Raji (cell line): ENCODE measurements around the gene CABLES2.

Source experiments
- POLR2A ChIP-seq: IDR thresholded peaks from 2 replicates; pipeline ENCODE4 v1.6.1; 2011; ENCODE audit warnings: low read depth, low read length, control low read depth; ENCODE audit not compliant: insufficient read depth

The CABLES2 gene

DNA sequence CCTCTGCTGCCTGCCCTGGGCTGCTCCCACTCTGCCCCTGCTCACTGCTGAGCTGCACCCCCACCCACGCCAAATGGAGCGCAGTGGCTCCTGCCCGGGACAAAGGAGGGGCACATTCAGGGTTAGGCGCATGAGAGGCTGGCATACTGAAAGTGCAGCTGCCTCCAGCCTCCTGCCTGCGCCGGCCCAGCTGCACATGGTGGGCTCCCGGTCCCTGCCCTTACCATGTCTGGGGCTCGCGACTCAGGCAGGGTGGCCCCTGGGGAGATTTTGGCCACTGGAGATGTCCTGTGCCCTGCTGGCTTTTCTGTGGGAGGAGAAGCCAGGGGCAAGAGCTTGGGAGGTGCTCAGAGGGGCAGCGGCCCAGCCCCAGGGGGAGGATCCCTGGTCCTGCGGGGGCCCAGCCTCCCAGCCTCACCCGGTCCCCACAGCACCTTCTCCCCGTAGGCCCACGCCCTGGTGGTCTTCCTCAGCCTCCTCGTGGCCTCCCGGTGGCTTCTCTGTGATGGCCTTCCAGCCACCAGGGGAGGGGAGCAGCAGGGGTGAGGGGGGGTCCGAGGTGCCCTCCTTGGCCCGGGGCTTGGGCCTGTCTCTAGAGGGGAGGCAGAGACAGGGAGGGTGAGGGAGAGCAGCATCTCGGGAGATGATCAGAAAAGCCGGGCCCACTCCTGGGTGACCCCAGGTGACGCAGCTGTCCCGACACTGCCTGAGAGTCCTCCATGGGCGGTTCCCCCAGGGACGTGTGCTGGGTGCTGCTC lies 8.4 kb upstream of the CABLES2 start:
- no peak for TF ChIP-seq POLR2A

DNA sequence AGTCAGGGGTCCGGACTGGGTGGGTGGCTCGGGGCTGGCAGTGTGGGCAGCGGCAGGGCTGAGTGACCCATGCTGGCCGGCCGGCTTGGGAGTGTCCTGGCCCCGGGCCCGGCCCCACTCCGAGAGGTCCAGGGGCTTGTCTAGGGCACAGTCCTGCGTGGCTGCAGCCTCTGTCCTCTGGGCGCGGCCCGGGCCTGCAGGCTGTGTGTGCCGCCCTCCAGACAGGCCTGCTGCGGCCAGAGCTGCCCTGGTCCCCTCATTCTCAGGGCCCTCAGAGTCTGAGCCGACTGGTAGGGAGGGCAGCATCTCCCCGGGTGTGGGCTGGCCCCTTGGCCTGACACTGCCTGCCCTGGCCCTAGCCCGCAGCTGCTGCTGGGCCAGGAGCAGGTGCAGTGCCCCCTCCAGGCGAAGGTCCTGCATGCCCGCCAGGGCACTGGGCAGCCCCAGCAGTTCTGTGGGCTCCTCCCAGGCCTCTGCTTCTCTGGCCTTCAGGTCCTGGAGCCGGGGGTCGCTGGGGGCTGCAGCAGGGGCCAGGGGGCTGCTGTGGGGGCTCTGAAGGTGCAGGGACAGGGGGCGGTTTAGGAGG lies 6.9 kb upstream of the CABLES2 start:
- TF ChIP-seq POLR2A = no peak

DNA sequence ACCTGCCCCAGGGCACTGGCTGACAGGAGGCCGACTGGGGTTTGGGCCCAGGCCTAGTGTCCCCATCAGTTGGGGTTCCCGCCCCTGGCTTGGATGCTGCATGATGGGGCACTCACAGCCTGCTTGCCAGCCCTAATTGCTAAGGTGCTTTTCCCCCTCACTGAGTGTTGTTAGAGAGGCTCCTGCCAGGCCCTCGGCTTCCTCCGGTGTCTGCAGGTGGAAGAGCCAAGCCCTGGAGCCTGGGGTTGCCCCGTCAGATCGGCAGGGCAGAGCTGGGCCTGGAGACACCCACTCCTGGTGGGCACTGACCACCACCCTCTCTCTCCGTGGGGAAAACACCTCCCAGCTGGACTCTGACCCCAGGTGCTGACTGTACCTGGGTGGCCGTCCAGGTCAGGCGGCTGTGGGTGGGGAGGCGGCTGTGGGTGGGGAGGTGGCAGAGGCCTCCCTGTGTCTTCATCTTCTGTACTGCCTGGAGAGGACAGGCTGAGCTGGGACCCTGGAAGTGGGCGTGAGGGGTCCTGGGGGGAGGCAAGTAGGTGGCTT lies 6.0 kb upstream of the CABLES2 start:
- TF ChIP-seq POLR2A = no peak

DNA sequence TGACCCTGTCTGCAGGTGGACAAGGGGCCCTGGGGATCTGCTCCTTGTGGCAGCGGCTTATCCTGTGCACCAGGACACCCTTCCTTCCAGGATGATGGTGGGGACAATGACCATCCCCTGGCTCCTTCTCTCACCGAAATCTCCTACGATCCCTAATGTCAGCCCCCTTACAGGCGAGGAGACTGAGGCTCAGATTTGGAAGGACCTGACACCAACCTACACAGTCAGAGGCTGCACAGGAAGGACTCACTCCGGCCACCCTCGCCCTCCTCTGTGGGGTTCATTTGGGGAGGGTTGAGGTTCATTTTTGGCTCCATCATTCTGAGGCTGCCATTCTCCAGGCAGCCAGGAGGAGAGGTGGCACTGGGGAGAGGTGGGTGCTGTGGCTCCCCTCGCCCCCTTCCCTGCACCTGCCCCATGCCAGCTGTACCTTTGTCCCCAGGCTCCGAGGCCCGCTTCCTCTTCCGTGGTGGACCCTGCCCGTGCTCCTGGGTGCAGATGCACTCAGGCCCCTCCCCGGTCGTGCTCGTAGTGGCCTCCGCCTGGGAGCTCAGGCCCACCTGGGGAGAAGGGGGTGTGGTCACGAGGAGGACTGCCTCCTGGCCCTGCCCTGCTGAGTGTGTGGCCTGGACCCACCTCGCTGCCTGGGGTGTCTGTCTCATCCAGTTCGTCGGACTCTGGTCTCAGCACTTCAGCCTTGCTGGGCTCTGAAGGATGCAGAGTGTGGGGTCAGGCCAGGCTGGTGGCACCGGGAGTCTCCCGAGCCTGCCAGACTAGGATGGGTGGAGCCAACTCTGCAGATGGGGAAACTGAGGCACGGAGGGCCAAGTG lies 5.3 kb upstream of the CABLES2 start:
- TF ChIP-seq POLR2A = no peak

DNA sequence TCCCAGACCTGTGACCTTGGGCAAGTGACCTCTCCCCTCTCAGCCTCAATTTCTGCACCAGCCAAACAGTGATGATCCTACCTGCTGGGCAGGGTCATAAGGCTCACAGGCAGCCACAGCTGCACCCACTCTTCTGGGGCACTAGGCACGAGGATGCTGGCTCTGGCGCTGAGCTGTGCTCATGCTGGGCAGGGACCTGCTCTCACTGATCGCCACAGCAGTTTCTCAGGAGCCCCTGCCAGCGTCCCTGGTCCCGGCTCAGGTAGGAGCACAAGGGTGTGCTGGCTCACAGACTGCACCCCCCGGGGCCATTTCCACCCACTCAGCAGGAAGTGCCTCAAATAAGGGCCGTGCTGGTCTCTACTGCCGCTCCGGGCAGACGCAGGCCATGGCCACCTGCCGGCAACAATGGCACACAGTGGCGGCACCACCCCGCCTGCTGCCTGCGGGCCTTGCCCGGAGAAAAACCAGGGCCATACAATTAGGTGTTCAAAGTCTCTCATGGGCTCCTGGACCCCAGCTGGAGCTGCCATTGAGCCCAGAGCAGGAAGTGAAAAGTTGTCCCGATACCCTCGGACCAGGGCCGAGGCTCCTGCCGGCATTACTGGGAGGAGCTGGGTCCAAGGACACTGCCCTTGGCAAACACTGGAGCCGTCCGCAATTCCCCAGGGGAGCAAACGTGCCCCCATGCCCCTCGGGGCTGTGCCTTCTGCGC lies 4.6 kb upstream of the CABLES2 start:
- no peak for TF ChIP-seq POLR2A

DNA sequence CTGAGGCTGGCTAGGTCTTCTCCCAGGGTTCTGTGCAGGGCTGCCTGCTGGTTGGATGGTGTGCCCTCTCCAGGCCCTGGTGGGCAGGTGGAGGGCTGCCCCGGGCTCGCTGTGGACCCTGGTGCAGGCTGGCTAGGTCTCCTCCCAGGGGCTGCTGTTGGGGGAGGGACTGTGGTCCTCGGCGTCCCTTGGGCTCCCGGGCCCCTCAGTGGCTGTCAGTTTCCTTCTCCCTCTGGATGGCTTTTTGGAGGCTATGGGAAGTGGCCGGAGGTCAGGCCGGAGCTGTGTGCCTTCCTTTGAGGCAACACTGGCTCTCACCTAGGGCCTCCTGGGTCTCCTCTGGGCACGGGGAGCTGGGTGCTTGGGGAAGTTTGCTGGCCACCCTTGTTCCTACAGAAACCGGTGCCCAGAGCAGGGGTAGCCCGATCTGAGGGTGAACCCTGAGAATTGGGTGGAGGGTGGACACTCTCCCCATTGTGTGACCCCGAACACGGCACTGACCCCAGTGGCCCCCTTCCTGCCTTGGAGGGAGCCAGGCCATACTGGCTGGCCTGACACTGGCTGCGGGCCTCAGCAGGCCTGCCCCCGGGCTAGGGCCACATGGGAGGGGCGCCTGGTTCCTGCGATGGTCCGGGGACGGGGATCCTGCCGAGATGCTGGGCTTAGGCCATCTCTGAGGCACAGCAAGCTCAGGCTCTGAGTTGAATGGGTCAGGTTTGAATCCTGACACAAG lies 3.8 kb upstream of the CABLES2 start:
- no peak for TF ChIP-seq POLR2A

DNA sequence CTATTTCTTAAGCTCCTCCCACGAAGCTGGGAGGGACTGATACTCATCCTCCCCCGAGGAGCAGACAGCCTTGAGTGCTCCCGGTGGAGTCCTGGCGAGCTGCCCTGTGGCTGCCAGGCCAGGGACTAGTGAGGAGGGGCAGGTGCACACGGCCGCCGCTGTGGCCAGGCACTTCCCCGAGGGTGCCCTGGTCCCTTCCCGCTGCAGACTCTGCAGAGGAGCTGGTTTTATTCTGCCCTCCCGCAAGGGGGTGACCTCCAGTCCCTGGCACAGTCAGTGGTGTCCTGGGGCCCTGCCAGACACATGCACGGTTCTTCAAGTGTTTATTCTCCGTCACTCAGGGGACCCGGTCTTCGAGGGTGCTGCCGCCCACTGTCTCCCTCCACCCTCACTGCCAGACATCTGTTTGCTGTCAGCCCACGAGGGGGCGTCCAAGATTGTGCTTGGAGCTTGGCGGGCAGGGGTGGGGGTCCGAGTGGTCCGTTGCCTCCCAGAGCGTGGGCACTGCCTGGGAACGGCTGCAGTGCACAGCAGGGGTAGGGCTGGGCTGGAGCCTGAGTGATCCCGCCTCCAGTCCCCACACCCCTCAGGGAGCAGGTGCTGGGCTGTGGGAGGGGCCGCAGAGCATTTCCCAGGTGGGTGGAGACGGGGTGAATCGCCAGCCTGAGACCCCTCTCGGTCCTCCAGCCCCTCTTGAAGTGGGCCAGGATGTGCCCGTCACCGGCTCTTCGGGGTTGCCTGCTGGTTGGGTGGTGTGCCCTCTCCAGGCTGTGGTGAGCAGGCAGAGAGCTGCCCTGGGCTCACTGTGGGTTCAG lies 3.1 kb upstream of the CABLES2 start:
- no peak for TF ChIP-seq POLR2A

DNA sequence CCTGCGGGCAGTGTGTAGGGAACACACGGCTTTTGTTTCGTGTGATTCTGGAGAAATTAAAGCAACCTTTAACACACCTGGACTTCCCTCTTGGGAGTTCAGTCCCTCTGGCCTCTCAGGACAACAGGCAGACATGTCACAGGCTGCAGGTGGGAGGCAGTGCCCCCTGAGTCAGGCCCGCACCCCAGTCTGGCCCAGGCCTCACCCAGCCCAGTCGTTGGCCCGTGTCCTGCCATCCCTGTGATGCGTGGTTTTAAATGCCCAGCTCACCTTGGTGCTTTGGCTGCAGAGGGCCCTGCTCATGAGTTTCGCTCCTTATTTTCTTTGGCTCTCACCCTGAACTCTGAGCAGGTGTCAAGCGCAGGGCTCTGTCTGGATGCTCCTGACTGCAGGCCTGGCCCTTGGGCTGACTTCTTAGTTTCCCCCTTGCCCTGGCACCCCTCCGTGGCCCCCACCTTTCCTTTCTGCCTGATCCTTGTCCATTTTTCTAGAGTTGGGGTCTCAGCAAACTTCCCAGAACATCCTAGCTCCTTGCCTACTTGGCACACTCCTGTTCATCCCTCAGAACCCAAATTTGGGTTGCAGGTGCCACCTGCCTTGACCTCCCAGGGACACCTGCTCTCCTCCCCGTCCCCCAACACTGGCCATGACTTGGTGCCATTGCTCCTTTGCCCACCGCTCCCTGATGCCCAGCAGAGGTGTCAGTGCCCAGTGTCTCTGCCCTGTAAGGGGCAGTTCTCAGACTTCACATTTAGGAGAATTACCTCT lies 2.2 kb upstream of the CABLES2 start:
- no peak for TF ChIP-seq POLR2A

DNA sequence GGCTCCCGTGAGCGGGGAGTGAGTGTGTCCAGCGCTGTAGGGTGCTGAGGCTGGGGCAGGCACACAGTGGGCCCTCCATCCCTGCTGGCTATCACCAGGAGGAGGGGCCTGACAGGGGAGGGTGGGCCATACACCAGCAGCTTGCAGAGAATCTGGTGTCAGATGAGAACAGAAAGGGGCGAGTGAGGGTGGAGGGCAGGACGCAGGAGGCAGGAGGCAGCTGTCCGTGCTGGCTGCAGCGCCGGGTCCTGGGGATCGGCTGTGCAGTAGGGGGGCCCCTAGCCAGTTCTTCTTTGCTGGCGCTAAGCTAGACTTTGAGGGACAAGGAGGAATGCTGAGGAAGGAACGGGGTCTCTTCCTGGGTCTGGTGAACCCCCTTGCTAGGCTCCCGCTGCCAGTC lies 1.6 kb upstream of the CABLES2 start:
- TF ChIP-seq POLR2A = no peak

DNA sequence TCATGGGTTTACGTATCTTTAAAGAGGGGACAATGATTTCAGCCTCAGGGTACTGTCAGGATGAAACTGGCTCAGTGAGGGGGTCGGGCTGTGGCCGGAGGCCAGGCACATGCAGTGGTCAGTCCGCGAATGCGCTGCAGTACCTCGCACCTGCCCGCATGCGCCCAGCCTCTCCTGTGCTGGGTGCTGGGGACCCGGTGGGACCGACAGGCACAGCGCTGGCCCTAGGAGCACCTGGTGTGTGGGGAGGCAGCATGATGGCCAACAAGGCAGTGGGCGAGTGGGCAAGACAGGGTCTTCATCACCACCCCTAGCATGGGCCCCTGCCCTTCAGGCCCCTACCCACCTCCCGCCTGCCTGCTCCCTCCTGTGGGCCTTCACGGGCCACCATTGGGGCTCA lies 970 bp upstream of the CABLES2 start:
- no peak for TF ChIP-seq POLR2A

DNA sequence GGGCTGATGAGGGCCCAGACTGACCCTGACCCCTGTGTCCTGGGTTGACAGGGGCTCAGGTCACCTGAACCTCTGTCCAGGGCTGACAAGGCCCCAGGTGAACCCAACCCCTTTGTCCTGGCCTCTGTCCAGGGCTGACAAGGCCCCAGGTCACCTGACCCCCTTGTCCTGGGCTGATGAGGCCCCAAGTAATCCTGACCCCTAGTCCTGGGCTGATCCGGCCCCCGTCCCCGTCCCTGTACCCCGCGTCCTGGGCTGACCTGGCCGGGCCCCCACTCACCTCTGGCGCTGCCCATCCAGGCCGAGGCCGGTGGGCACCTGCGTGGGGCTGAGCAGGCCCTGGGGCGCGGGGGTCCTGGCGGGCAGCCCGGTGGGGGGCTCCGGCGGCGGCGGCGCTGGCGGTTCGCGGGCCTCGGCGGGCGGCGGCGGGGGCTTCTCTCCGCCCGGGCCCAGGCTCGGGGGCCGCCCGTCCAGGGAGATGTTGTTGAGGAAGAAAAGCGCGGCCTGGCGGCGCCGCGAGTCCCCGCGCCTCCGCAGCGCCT lies 379 bp downstream of the CABLES2 start:
- no peak for TF ChIP-seq POLR2A

DNA sequence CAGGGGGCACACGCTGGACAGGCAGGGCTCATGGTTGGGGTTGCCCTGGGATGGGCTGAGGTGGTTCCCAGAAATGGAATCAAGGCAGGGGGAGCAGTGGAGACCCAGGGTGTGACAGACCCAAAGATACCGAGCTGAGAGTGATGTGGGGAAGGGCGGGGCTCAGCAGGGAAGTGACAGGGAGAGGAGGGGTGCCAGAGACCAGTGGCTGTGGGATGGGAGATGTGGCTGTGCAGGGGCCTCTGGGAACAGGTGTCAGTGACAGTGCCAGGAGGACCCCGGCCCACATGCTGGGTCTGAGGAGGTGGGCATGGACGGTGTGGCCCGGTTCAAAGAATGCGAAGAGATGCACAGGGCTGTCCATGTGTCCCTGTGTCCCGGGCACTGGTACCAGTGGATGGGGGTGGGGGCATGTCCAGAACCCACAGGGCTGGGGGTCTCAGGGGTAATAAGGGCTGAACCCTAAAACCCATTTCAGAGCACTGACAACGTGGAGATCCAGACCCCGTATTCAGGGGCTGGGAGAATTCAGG lies 1.0 kb downstream of the CABLES2 start:
- TF ChIP-seq POLR2A = no peak

DNA sequence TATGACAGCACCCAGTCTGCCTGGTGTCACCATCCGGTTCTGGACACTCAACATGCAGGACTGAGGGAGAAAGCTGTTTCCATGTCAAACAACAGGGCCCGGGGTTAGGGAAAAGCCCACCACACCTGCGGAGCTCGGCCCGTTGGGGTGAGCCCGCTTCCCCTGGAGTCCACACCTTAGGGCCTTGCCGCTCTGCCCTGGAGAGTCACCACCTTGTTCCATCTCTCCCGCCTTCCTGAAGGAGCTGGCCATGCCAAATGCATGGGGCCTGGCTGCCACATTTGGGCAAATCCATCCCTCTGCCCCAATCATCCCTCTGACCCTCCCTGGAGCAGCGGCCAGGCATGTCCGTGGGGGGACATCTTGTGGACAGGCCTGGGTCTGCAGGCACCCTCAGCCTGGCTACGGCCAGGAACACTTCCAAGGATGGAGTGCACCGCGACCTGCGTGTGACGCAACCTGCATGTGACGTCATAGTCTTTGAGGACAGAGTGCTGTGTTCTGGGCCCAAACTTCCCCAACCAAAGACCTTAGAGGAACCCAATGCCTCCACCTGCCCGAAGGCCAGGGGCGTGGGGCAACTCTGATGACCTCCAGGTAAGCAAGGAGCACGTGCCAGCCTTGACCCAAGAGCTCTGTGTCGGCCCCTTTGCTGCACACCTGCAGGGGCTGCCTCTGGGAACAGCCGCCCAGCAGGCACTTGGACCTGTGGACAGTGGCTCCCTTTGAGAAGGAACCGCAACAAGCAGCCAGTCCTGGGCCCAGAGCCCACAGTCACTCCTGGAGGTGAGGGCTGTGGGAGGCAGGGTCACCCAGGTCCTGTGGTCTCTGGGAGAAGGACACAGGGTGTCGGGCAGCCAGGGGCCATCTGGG lies 1.7 kb downstream of the CABLES2 start:
- TF ChIP-seq POLR2A = no peak
